GM19438 (cell line): ENCODE results near the gene SLC6A6.

ENCODE experiments used
- ATAC-seq: cut with Tn5 transposase; IDR thresholded peaks from one replicate; pipeline ENCODE4 v1.9.1; 2021; ENCODE audit warnings: low read depth; ENCODE audit not compliant: unreplicated experiment

The SLC6A6 gene

GRCh38 chr3:14477311-14477935 is 75.0 kb downstream of the SLC6A6 start:
- ATAC-seq, result no peak

DNA sequence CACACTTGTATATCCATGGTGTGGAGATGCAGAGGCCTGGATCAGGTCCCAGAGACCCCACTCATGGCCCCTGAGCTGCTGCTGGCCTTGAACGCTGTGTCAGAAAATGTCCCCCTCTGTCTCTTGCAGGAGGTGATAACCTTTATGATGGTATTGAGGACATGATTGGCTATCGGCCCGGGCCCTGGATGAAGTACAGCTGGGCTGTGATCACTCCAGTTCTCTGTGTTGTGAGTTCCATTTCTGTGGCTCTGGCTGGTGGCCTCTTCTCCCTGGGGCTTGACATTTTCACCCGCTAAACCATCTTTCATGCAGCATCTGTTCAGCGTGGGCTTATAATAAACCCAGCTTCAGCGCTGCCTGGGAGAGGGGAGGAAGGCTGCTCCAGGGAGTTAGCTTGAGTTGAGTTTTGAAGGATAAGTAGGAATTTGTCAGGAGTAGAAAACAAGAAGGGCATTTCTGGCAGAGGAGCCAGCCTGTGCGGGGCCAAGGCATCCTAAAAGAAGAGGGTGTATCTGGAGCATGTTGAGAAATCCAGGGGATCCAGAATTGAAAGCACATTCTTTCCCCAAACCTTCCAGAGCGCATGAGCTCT is 76.6 kb downstream of the SLC6A6 start:
- no peak for ATAC-seq

- ATAC-seq, result no peak
Measured at GRCh38 chr3:14479591-14479990, 77.2 kb downstream of the SLC6A6 start.

DNA sequence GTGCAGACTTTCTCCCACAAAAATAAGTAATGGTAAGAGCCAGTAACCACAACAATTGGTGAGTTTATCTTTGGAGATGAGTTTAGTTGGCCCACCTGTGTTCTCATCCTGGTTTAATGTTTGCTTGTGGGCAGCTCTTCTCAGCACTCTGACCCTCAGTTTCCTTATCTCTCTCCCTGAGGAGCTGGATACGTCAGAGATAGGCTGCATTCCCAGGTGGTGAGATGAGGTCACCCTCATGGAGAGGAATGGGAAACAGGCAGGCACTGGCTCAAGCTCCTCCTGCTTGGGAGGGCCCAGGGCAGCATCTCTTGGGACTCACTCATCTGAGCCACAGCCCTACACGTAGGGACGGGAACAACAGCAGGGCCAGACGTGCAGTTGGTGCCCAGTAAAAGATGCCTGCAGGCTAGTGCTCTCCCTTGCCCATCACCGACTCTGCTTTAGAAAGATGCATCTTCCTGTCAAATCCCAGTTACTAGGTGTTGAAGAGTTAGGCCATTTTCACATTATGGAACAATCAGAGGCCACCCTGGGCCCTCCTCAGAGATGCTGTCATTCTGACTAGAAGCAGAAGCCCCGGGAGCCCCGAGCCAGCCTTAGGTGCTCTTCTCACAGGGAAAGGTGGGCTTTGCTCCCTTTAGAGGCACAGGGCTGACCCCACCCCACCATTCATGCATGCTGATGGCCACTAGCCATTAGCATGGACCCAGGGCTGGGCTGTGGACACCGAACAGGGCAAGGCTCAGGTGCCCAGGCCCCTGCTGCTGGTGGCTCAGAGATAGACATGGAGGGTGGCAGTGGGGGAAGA is 78.0 kb downstream of the SLC6A6 start:
- ATAC-seq, result no peak

DNA sequence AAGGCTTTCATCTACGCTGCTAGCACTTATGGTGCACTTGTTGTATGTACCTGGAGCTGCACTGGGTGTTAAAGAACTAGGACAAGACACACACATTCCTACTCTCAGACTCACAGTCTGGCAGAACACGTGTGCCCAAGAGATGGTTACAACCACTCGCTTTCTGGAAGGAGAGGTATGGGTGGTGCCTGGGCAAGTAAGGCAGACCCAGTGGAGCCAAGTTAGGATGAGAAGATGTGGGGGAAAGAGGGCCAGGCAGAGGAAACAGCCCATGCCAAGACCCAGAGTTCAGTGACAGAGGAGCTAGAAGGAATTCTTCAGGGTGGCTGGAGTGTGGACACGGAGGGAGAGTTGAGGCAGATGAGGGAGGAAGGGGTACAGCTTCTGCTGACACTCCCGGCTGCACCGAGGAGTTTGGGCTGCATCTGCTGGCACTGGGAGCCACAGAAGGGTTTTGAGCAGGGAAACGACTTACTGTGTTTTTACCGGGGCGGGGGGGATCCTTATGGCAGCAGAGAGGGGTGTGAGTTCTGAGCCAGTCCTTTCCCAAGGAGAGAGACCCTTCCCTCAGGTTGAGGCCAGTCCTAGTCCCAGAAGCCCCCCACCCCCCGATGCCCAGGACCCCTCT is 78.7 kb downstream of the SLC6A6 start:
- ATAC-seq, result no peak

GRCh38 chr3:14481646-14482036 is 79.2 kb downstream of the SLC6A6 start:
- ATAC-seq, result no peak

DNA sequence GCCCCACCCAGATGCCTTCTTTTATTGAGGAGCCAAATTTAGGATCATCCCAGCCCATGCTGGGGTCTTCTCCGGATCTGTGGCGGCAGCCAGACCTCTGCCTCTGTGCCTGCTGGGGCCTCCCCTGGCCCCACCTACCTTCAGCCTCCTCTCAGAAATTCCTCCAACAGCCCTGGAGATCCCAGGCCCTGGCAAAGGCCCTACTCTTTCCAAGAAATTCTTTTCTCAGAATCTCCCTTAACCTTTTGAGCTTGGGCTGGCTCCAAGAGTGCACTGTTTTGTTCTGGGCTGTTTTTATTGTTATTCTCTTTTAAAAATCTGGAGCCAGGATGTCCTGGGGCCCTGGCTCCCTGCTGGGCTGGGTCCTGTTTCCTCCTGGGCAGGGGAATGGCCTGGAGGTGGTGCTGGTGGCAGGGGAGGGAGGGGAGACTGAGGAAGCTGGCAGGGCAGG is 79.9 kb downstream of the SLC6A6 start:
- no peak for ATAC-seq

DNA sequence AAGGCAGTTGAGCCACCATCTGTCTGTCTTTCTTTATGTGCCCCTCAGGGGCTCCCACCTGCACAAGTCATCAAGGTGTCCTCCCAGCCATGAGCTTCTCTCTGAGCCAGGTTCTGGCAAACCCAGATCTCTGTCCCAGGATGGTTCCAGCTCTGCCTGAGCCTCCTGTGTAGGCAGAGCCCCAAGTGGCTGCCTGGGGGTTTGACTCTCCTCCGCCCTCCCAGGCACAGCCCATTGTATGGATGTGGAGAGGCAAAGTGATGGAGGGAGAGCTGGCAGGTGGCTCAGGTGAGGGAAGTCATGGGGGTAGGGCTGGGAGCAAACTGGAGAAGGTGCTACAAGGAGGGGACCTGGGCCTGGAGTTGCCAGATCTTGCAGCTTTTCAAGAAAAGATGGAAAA is 80.9 kb downstream of the SLC6A6 start:
- no peak for ATAC-seq

DNA sequence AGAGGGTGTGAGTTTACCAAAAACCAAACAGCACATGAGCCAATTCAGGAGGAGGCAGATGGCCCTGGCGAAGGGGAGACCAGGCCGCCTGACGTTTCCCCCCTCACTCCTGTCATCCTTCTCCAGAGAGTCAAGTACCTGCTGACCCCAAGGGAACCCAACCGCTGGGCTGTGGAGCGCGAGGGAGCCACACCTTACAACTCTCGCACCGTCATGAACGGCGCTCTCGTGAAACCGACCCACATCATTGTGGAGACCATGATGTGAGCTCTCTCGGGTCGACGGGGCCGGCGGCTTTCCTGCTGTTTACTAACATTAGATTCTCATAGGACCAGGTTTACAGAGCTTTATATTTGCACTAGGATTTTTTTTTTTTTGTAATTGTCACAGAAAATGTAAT is 82.3 kb downstream of the SLC6A6 start:
- no peak for ATAC-seq

DNA sequence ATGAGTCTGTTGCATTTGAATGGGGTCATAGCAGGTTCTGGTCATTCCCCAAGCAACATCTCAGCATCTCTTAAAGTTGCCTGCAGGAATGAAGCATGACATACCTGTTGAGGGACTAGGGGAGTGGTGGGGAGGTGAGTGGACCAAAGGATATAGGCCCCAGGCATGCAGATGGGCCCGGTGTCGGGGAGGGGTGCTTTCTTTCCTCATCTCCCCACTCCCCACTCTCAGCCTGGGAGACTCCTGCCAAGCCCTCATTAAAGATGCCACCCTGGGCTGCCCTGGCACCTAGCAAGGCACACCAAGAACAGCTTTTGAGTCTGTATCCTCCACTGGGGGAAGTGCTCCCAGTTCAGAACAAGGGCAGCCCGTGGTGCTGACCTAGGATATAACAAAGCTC is 83.6 kb downstream of the SLC6A6 start:
- no peak for ATAC-seq

- ATAC-seq, result no peak
Measured at GRCh38 chr3:14486460-14486859, 84.1 kb downstream of the SLC6A6 start.

DNA sequence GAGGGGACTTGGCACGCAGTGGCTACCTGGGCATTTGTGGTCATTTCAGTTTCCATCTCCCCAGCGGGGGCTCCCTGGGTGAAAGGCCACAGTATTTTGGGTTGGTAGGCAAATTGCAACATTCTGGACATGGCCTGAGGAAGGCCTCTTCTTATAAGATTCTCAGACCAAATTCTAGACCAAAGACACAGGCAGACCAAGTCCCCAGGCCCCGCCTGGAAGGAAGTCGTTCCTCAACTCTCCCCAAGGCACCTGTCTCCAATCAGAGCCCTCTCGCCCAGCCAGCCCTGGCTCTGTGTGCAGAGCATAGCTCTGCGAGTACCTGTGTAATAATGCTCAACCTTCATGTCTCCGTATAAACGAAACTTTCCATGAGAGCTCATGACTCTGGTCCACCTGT is 84.7 kb downstream of the SLC6A6 start:
- no peak for ATAC-seq

- no peak for ATAC-seq
Measured at GRCh38 chr3:14487821-14488220, 85.4 kb downstream of the SLC6A6 start.

- ATAC-seq, result no peak
Measured at GRCh38 chr3:14488286-14489041, 86.1 kb downstream of the SLC6A6 start.

DNA sequence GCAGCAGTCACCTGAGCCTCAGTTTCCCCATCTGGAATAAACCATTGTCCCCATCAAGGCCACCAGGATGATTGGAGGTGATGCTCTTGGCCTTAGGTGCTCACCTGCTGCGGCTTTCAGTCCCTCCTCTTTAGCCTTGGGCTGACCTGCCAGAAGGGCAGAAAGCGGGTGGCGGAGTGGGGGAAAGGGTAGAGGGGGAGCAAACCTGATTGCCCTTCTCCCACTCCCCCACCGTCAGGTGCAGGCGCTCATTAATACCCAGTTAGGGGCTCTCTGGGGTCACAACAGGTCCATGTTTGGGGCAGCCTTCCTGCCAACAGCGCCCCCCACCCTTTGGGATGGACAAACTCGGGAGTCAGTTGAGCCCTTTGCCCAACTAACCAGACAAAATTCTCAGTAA is 87.2 kb downstream of the SLC6A6 start:
- ATAC-seq, result no peak

DNA sequence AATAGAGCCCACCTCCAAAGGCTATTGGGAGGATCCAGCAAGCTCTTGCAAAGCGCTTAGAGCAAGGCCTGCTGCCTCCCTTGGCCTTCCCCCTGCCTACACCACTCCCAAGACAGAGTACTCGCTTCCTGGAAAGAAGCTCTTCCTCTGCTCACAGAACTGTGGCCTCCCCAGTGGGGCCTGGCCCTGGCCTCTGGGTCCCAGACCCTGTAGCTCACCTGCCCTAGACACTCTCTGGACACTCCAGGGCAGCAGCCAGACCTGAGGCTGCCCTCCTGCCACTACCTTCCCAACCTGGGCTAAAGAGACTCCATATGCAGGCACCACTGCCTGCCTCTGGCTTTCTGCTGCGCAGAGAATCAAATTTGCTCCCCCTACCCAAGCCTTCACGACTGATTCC is 87.8 kb downstream of the SLC6A6 start:
- no peak for ATAC-seq

GRCh38 chr3:14490831-14491230 is 88.4 kb downstream of the SLC6A6 start:
- ATAC-seq, result no peak

- ATAC-seq, result no peak
Measured at GRCh38 chr3:14491396-14492190, 89.2 kb downstream of the SLC6A6 start.

DNA sequence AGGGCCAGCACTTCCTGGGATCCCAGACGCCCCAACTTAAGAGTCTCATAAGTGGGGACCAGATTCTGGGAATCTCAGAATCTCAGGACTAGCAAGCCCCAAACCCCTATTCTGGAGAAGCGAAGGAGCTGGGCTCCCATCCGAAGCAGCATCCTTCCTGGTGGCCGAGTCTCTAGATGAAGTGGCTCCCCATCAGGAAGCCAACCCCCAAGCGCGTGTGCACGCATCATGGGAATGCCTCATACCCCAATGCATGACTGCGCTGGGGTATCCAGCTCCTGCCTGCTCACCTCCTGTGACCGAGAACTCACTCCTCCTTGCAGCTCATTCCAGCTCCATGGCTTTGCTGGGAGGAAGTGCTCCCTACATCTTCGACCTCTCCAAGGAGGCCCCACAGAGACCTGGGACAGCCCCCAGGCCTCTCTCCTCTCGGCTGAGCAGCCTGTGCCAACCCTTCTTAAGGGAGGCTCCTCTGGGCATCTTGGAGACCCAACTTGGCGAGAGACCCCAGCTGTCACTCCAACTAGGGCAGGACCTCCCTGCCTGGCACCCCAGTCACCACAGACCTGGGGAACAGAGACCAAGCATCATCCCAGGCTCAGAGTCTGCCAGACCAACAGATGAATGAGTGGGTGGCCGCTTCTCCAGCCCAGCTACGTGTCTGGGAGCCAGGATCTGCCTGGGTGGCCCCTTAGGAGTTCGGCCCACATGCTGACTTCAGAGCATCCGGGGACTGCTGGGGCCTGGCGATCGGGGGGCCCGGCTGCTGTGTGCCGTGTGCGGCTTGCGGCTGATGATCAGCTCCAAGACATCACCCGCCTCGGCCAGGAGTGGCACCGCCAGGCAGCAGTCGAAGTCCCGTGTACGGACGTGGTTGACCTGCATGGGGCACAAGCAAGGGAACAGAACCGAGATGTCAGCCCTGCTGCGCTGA is 90.8 kb downstream of the SLC6A6 start:
- ATAC-seq, result no peak
